ENCODE data around the gene ETV6.
"Not testable (repeated sequence)": the region's sequence is repeated elsewhere in the genome, so short reads cannot be mapped to it uniquely, and the experiment has no call there.

The ETV6 gene

GRCh38 chr12:11649413-11650285 lies at the start of gene ETV6:
Gene ETV6 (plus strand): TSS chr12:11649674. CDS start chr12:11650128, 454 bp downstream.
- no peak for FAIRE-seq

- no peak for FAIRE-seq
These were observed 49.3 kb upstream of the ETV6 start for GRCh38 chr12:11600199-11600598.

GRCh38 chr12:11601647-11602046 lies 47.8 kb upstream of the ETV6 start:
- no peak for FAIRE-seq

DNA sequence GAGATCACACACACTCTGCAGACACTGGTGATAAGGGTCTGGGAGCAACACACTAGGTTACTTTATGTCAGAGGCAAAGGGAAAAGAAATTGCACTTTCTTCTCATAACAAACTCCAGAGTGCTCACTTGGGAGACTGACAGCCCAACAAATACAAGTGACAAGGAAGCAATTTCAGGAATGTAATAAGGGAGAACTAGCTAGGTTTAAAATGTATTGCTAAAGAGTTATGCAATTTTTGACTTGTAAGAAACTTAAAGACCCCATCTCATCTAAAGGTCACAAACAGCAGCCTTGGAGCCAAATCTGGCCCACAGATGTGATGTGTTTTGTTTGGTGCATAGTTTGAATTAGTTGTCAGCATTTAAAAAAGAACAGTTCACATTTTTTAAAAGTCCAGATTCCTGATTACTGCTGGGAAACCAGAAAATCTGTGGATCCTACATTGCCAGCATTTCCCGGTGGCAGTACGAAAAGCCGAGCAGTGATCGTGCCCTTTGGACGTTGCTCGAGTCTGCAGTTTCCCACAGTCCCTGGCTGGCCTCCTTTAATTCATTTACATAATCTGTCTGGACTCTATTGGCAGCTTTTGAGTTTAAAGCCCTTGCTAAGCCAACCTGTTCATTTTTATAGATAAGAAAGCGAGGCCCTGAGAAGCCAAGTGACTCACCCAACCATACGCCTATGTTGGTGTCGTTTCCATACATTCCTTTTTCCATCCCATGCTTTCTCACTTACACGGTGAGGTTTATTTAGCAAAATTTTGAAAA lies 42.0 kb upstream of the ETV6 start:
- peak; percentile 96 for FAIRE-seq

- no peak for FAIRE-seq
These were observed 40.4 kb upstream of the ETV6 start for GRCh38 chr12:11609045-11609444.

GRCh38 chr12:11615481-11615880 lies 34.0 kb upstream of the ETV6 start:
- no peak for FAIRE-seq

- no peak for FAIRE-seq
These were observed 31.4 kb upstream of the ETV6 start for GRCh38 chr12:11618046-11618445.

- no peak for FAIRE-seq
These were observed 27.6 kb upstream of the ETV6 start for GRCh38 chr12:11621797-11622423.

GRCh38 chr12:11622876-11623281 lies 26.6 kb upstream of the ETV6 start:
- no peak for FAIRE-seq

- FAIRE-seq: no peak
These were observed 26.1 kb upstream of the ETV6 start for GRCh38 chr12:11623382-11623781.

DNA sequence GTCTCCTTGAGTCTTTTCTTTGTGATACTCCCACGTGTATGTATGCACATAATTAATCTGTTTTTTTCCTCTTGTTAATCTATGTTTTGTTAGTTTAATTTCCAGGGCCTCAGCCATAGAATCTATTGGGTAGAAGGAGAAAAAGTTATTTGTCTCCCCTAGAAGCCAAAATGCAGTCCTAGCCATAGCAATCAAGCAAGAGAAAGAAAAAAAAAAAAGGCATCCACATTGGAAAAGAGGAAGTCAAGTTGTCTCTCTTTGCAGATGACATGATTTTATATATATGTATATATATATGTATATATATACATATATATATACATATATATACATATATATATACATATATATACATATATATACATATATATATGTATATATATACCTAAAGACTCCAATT lies 25.4 kb upstream of the ETV6 start:
- FAIRE-seq: no peak

GRCh38 chr12:11627709-11628108 lies 21.8 kb upstream of the ETV6 start:
- not testable (repeated sequence) for FAIRE-seq

GRCh38 chr12:11628353-11628752 lies 21.1 kb upstream of the ETV6 start:
- no peak for FAIRE-seq

GRCh38 chr12:11630046-11630706 lies 19.3 kb upstream of the ETV6 start:
- FAIRE-seq: no peak

DNA sequence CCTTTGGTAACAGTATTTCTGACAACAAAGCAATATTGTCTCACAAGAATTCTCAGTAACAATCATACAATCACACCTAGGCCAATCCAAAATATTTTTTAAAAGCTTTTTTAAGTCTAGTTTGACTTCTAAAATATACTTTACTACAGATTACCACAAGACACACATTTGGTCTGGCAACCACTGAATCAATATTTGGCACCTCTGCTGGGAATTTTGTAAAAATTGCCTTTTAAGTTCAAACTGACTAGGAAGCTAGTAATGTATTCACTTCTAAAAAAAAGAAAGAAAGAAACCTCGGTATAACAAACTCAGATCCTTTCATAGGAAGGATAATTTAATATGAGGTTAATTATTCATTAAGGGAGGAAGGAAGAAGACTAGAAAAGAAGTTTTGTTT lies 18.2 kb upstream of the ETV6 start:
- FAIRE-seq: no peak

- FAIRE-seq: not testable (repeated sequence)
These were observed 17.6 kb upstream of the ETV6 start for GRCh38 chr12:11631881-11632280.

GRCh38 chr12:11633968-11634367 lies 15.5 kb upstream of the ETV6 start:
- FAIRE-seq: no peak

GRCh38 chr12:11635341-11635740 lies 14.1 kb upstream of the ETV6 start:
- FAIRE-seq: no peak

- no peak for FAIRE-seq
These were observed 11.1 kb upstream of the ETV6 start for GRCh38 chr12:11638315-11638916.

DNA sequence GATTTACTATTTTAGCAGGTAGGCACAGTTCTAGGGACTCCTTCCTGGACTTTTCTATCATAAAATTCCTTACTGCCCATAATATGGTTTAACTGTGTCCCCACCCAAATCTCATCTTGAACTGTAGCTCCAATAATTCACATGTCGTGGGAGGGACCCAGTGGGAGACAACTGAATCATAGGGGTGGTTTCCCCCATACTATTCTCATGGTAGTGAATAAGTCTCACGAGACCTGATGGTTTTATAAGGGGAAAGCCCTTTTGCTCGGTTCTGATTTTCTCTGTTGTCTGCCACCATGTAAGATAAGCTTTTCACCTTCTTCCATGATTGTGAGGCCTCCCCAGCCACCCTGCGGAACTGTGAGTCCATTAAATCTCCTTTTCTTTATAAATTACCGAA lies 10.0 kb upstream of the ETV6 start:
- no peak for FAIRE-seq

DNA sequence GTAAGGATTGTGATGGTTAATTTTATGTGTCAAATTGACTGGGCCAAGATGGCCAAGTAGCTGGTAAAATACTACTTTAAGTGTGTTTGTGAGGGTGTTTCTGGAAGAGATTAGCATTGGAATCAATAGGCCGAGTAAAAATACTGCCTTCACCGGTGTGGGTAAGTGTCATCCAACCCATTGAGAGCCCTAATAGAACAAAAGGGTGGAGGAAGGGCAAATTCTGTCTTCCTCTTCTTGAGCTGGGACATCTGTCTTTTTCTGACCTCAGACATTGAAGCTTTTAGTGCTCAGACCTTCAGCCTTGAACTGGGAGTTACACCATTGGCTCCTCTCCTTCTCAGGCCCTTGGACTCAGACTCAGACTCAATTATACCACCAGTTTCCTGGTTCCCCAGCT lies 8.0 kb upstream of the ETV6 start:
- no peak for FAIRE-seq

GRCh38 chr12:11642785-11643184 lies 6.7 kb upstream of the ETV6 start:
- FAIRE-seq: no peak

DNA sequence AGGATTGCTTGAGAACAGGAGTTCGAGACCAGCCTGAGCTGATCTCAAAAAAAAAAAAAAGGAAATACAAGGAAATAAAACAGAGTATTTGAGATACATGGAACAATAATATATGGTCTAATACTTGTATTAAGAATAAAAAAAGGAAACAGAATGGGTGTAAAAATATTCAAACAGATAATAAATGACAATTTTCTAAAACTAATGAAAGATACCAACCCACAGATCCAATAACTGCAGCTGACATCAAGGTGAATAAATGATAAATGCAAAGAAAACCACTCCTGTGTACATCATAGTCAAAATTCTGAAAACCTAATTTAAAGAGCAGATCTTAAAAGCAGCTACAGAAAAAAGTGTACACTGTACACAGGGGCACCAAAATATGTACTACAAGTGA lies 4.1 kb upstream of the ETV6 start:
- FAIRE-seq: no peak
